Endothelial cell of umbilical vein (primary cell): ENCODE results near the gene TXNRD3.

Experiments
- EZH2 ChIP-seq: IDR thresholded peaks from 2 replicates; pipeline ENCODE4 v1.6.1; 2012; ENCODE audit warnings: borderline replicate concordance, low read depth, mild to moderate bottlenecking, moderate library complexity, low read length, inconsistent platforms; ENCODE audit not compliant: severe bottlenecking
- JUN ChIP-seq: IDR thresholded peaks from 2 replicates; pipeline ENCODE4 v1.6.1; 2011; ENCODE audit warnings: borderline replicate concordance, low read depth; ENCODE audit not compliant: insufficient read length, insufficient read depth
- MYC ChIP-seq: IDR thresholded peaks from one replicate; pipeline ENCODE4 v1.6.1; 2011; ENCODE audit warnings: mild to moderate bottlenecking, low read depth, low read length
- POLR2A ChIP-seq: IDR thresholded peaks from 2 replicates; pipeline ENCODE4 v1.6.1; 2012; ENCODE audit warnings: low read depth, mild to moderate bottlenecking, control low read depth, low read length
- TF ChIP-seq, protein P1 (sequence below): IDR thresholded peaks from 2 replicates; pipeline ENCODE4 v1.6.1; 2011; ENCODE audit not compliant: insufficient read depth, insufficient read length
- TF ChIP-seq, protein P2 (sequence below), 2 donors: IDR thresholded peaks; 1 replicate in 1 of 2; 2 replicates in 1 of 2; pipeline ENCODE4 v1.5.1; 2011; ENCODE audit warnings: low read length in 2 of 2, mild to moderate bottlenecking in 2 of 2, moderate library complexity in 2 of 2, control low read depth in 1 of 2, inconsistent platforms in 1 of 2, low read depth in 1 of 2; ENCODE audit not compliant: insufficient read depth in 1 of 2; ENCODE audit errors: extremely low read depth in 1 of 2

DNA sequence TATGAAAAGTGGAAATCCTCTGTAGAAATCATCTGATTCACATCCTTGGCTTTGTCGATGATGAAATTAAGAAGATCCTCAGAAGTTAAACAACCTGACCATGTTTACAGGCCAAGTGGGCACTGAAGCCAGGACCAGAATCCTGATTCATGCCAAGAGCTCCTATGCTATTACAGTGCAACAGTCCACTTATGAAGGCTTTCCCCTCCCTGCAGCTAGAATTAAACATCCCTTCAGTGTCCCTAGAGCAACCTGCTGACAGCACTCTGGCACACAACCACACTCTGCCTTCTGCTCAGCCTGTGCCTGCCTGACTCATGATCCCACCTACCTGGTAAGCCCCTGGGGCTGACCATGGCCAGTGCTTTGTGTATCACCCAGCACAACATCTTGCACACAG, 33.8 kb downstream of the TXNRD3 start:
- TF ChIP-seq JUN (no peak), POLR2A (no peak), EZH2 (no peak), MYC (no peak)
- TF ChIP-seq, protein P1, sequence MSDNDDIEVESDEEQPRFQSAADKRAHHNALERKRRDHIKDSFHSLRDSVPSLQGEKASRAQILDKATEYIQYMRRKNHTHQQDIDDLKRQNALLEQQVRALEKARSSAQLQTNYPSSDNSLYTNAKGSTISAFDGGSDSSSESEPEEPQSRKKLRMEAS: no peak
- TF ChIP-seq, protein P2, sequence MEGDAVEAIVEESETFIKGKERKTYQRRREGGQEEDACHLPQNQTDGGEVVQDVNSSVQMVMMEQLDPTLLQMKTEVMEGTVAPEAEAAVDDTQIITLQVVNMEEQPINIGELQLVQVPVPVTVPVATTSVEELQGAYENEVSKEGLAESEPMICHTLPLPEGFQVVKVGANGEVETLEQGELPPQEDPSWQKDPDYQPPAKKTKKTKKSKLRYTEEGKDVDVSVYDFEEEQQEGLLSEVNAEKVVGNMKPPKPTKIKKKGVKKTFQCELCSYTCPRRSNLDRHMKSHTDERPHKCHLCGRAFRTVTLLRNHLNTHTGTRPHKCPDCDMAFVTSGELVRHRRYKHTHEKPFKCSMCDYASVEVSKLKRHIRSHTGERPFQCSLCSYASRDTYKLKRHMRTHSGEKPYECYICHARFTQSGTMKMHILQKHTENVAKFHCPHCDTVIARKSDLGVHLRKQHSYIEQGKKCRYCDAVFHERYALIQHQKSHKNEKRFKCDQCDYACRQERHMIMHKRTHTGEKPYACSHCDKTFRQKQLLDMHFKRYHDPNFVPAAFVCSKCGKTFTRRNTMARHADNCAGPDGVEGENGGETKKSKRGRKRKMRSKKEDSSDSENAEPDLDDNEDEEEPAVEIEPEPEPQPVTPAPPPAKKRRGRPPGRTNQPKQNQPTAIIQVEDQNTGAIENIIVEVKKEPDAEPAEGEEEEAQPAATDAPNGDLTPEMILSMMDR (IDR thresholded peaks at IDR 0.05; ENCODE audit: extremely low read depth in 1 of 2, insufficient read depth in 1 of 2, low read depth in 1 of 2, low read length in 2 of 2): no peak
